HepG2 (cell line): ENCODE measurements around the gene NDRG3. TPM values are rescaled to one million over a fixed set of nuclear protein-coding genes. Genes with fewer than 3 reads are reported as not detected.
A peak's percentile ranks its signal among the peaks of the same experiment; 100 is the strongest.

Source experiments
- ATF3 ChIP-seq: sonication (generic); formaldehyde crosslinking; IDR thresholded peaks from 2 replicates; pipeline ENCODE4 v1.4.0; 2020; ENCODE audit warnings: missing genetic modification reagents
- ATF5 ChIP-seq: sonication (generic); formaldehyde crosslinking; IDR thresholded peaks from 2 replicates; pipeline ENCODE4 v1.4.0; 2020; ENCODE audit warnings: mild to moderate bottlenecking, low read depth, missing genetic modification reagents
- HOXA9 ChIP-seq: sonication (generic); formaldehyde crosslinking; IDR thresholded peaks from 2 replicates; pipeline ENCODE4 v1.8.1; 2022; ENCODE audit warnings: missing genetic modification reagents, mild to moderate bottlenecking, moderate library complexity, borderline replicate concordance
- NR2C2 ChIP-seq: sonication (generic); formaldehyde crosslinking; IDR thresholded peaks from 2 replicates; pipeline ENCODE4 v1.4.0; 2020; ENCODE audit warnings: missing genetic modification reagents, mild to moderate bottlenecking, moderate library complexity, borderline replicate concordance
- RORA ChIP-seq: sonication (generic); formaldehyde crosslinking; IDR thresholded peaks from 2 replicates; pipeline ENCODE4 v1.5.0; 2020; ENCODE audit warnings: mild to moderate bottlenecking, missing genetic modification reagents, moderate library complexity
- SOX6 ChIP-seq, 2 experiments: fragments of 450-650 bp in 1 of 2; sonication (generic) in 1 of 2; formaldehyde crosslinking in 1 of 2; IDR thresholded peaks; 2 replicates each; pipeline versions ENCODE4 v1.4.0 to v1.6.1; 2017 to 2020; ENCODE audit warnings: antibody characterized with exemption in 1 of 2, mild to moderate bottlenecking in 1 of 2, missing genetic modification reagents in 1 of 2
- THYN1 ChIP-seq: sonication (generic); formaldehyde crosslinking; IDR thresholded peaks from 2 replicates; pipeline ENCODE4 v1.8.1; 2023; ENCODE audit warnings: low read depth, mild to moderate bottlenecking, moderate library complexity, missing genetic modification reagents, borderline replicate concordance
- ZBTB40 ChIP-seq, 2 experiments: fragments of 450-650 bp in 1 of 2; sonication (generic) in 1 of 2; formaldehyde crosslinking in 1 of 2; IDR thresholded peaks; 2 replicates each; pipeline versions ENCODE4 v1.6.1 to v1.8.0; 2016 to 2022; ENCODE audit warnings: antibody characterized with exemption in 1 of 2, mild to moderate bottlenecking in 1 of 2, missing genetic modification reagents in 1 of 2
- ZNF205 ChIP-seq: IDR thresholded peaks from 2 replicates; pipeline ENCODE4 v1.6.1; 2018; ENCODE audit warnings: missing biosample characterization, missing genetic modification reagents
- ZNF574 ChIP-seq: sonication (generic); formaldehyde crosslinking; IDR thresholded peaks from 2 replicates; pipeline ENCODE4 v1.4.0; 2020; ENCODE audit warnings: missing genetic modification reagents
- ZNF891 ChIP-seq: sonication (generic); formaldehyde crosslinking; IDR thresholded peaks from 2 replicates; pipeline ENCODE4 v1.5.0; 2020; ENCODE audit warnings: mild to moderate bottlenecking, missing genetic modification reagents
- polyA plus RNA-seq, 8 experiments: library from polyadenylated mRNA; depleted of rRNA in 3 of 8; stranded (reverse) in 7 of 8; unstranded in 1 of 8; fragments of >200 nt; fragmentation: Illumina TruSeq in 4 of 8; extraction: Trizol in 4 of 8; gene quantifications; 2 replicates each; pipeline versions ENCODE4 v1.2.1 to v1.2.3, GENCODE V29; 2011 to 2016; ENCODE audit warnings: low read depth in 4 of 8, missing spikeins in 1 of 8, mixed read lengths in 1 of 8; ENCODE audit not compliant: insufficient read depth in 1 of 8
- total RNA-seq, 5 experiments: library from RNA; depleted of rRNA; stranded (reverse); fragments of >200 nt; fragmentation: Illumina TruSeq; extraction: Trizol; gene quantifications; 2 replicates each; pipeline ENCODE4 v1.2.3, GENCODE V29; 2016; ENCODE audit warnings: low read depth in 1 of 5
- TF ChIP-seq, protein P1 (sequence below): sonication (generic); formaldehyde crosslinking; IDR thresholded peaks from 2 replicates; pipeline ENCODE4 v1.8.0; 2022; ENCODE audit warnings: mild to moderate bottlenecking, missing genetic modification reagents

Gene NDRG3
- total and polyA plus RNA-seq, 2 of the 13 experiments (the other 11 are each of a cell fraction or from before 2014, with no cell fraction given), result 36.0 to 40.5 TPM

DNA sequence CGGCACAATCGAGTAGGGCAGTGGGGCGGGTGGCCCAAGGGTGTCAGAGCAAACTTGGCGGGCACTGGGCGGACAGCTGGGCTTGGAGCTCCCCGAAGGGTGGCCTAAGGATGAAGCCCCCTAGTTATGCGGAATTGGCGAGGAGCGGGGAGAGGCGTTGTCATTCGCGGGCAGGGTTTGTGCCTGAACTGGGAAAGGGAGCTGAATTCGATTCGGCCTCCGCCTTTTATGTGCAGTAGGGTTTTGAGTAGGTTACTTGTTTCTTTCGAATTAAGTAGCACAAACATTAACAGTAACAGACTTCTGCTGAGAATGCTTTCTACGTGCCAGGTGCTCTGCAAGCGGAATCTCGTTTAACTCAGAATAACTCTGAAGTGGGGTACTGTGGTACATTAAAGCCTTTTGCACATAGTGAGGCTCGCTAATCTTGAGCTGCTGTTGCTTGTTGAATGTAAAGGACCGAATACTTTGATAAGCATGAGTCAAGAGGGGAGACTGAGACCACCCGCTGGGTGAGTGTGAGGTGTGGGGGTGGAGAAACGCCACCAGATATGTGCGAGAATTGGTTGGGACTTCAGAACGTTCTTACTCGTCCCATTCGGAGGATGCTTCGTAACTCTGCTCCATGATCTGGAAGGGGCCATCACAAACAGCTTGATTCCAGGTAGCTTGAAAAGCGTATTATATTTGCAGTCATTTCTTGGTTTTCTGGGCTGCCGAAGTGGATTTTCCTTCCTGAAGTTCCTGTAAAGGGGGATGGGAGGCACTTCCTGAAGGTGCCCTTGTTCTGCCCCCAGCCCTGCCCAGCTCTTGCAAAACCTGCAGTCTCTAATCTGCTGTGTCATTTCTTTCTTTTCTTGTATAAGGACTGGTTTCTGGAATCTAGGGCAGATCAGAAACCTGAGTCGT is 139.5 kb downstream of the NDRG3 start (continued):
- TF ChIP-seq ATF5 (CRISPR knock-in tag), result 0 out of 2 replicates have a peak, but pooled peaks have one; percentile 62
- TF ChIP-seq NR2C2 (CRISPR knock-in tag), result no peak
- no peak for TF ChIP-seq ZNF574 (CRISPR knock-in tag)
- TF ChIP-seq, protein P1, sequence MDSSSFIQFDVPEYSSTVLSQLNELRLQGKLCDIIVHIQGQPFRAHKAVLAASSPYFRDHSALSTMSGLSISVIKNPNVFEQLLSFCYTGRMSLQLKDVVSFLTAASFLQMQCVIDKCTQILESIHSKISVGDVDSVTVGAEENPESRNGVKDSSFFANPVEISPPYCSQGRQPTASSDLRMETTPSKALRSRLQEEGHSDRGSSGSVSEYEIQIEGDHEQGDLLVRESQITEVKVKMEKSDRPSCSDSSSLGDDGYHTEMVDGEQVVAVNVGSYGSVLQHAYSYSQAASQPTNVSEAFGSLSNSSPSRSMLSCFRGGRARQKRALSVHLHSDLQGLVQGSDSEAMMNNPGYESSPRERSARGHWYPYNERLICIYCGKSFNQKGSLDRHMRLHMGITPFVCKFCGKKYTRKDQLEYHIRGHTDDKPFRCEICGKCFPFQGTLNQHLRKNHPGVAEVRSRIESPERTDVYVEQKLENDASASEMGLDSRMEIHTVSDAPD, result no peak
- TF ChIP-seq ZNF891 (CRISPR knock-in tag), result no peak
- no peak for TF ChIP-seq ATF3
- no peak for TF ChIP-seq HOXA9 (CRISPR knock-in tag)
- no peak for TF ChIP-seq THYN1 (CRISPR knock-in tag)
- TF ChIP-seq ZBTB40 (IDR thresholded peaks at IDR 0.05), result no peak
- TF ChIP-seq ZBTB40 (CRISPR knock-in tag; IDR thresholded peaks at IDR 0.05), result no peak
- no peak for TF ChIP-seq ZNF205 (CRISPR knock-in tag)
- no peak for TF ChIP-seq RORA (CRISPR knock-in tag)
- TF ChIP-seq SOX6 (IDR thresholded peaks at IDR 0.05), result no peak
- TF ChIP-seq SOX6 (CRISPR knock-in tag; IDR thresholded peaks at IDR 0.05), result no peak
